Stimulated activated CD4-positive, alpha-beta T cell treated with anti-CD3 and anti-CD28 coated beads, Interleukin-12 subunit alpha, Interleukin-12 subunit beta, amount 100 ng/mL, for 24 hours (primary cell): Measurements from ENCODE around the gene PCK2.

Experiments
- DNase-seq, 2 experiments: peaks; one replicate each; pipeline ENCODE4 v3.0.0-alpha.2; 2020; ENCODE audit warnings: low read depth in 2 of 2

PCK2 gene

GRCh38 chr14:24060984-24061913 is 32.9 kb upstream of the PCK2 start:
- no peak for DNase-seq

- DNase-seq: no peak
Measured at GRCh38 chr14:24062216-24062980, 31.7 kb upstream of the PCK2 start.

GRCh38 chr14:24063263-24063836 is 30.8 kb upstream of the PCK2 start:
- DNase-seq: no peak

GRCh38 chr14:24064091-24064795 is 29.9 kb upstream of the PCK2 start:
- DNase-seq: no peak

GRCh38 chr14:24064856-24065255 is 29.3 kb upstream of the PCK2 start:
- no peak for DNase-seq

- no peak for DNase-seq
Measured at GRCh38 chr14:24065408-24065807, 28.7 kb upstream of the PCK2 start.

- DNase-seq: no peak
Measured at GRCh38 chr14:24066496-24067132, 27.5 kb upstream of the PCK2 start.

- no peak for DNase-seq
Measured at GRCh38 chr14:24067133-24068082, 26.7 kb upstream of the PCK2 start.

- DNase-seq: no peak
Measured at GRCh38 chr14:24068711-24069410, 25.2 kb upstream of the PCK2 start.

- no peak for DNase-seq
Measured at GRCh38 chr14:24069411-24069735, 24.7 kb upstream of the PCK2 start.

GRCh38 chr14:24070285-24071143 is 23.6 kb upstream of the PCK2 start:
- no peak for DNase-seq

- no peak for DNase-seq
Measured at GRCh38 chr14:24071144-24071697, 22.9 kb upstream of the PCK2 start, which contains the start of gene CPNE6. CPNE6 (plus strand) TSS chr14:24071562; CDS start chr14:24072937, 1,375 bp downstream.

- no peak for DNase-seq
Measured at GRCh38 chr14:24071836-24072430, 22.2 kb upstream of the PCK2 start.

GRCh38 chr14:24072436-24072835 is 21.7 kb upstream of the PCK2 start:
- no peak for DNase-seq

- no peak for DNase-seq
Measured at GRCh38 chr14:24072881-24073877, 20.9 kb upstream of the PCK2 start.

GRCh38 chr14:24074625-24075484 is 19.3 kb upstream of the PCK2 start:
- no peak for DNase-seq
